Natural killer cell (primary cell): ENCODE data around the gene PANK2. TPM values are rescaled to one million over a fixed set of nuclear protein-coding genes. Genes with fewer than 3 reads are reported as not detected.

Experiments used
- ATAC-seq, 3 donors: fragments of 150-1000 bp in 2 of 3; fragments of 200-7000 bp in 1 of 3; cut with Tn5 transposase; 1 replicate in 1 of 3; 2 replicates in 2 of 3; pipeline ENCODE4 v1.10.0; 2021; ENCODE audit warnings: mild to moderate bottlenecking in 2 of 3, moderate library complexity in 2 of 3
- DNase-seq, 2 donors: peaks; one replicate each; pipeline versions ENCODE4 v3.0.0 to v3.0.0-alpha.2; 2013 to 2021; ENCODE audit warnings: mixed read lengths in 1 of 2
- H3K27ac ChIP-seq: one replicate; pipeline ENCODE4 v1.5.1; 2013; ENCODE audit warnings: mild to moderate bottlenecking, low read length
- H3K27me3 ChIP-seq: one replicate; pipeline ENCODE4 v1.6.1; 2013; ENCODE audit warnings: low read length; ENCODE audit not compliant: control insufficient read depth, insufficient read depth
- H3K36me3 ChIP-seq: one replicate; pipeline ENCODE4 v1.6.1; 2013; ENCODE audit warnings: low read length; ENCODE audit not compliant: control insufficient read depth, insufficient read depth
- H3K4me1 ChIP-seq: one replicate; pipeline ENCODE4 v1.6.1; 2013; ENCODE audit warnings: low read length; ENCODE audit not compliant: control insufficient read depth, insufficient read depth
- H3K4me3 ChIP-seq: one replicate; pipeline ENCODE4 v1.5.1; 2013; ENCODE audit warnings: low read length
- H3K9me3 ChIP-seq: one replicate; pipeline ENCODE4 v1.6.1; 2013; ENCODE audit warnings: low read length; ENCODE audit not compliant: control insufficient read depth, insufficient read depth
- H3K27ac Mint-ChIP-seq, 2 donors: one replicate each; pipeline ENCODE4 v1.8.0; 2022; ENCODE audit warnings: mild to moderate bottlenecking in 2 of 2, mixed read lengths in 2 of 2, moderate library complexity in 1 of 2
- H3K27me3 Mint-ChIP-seq, 2 donors: one replicate each; pipeline ENCODE4 v1.8.0; 2022; ENCODE audit warnings: low read depth in 2 of 2, mixed read lengths in 2 of 2
- H3K36me3 Mint-ChIP-seq: one replicate; pipeline ENCODE4 v1.8.0; 2022; ENCODE audit warnings: mixed read lengths
- H3K4me1 Mint-ChIP-seq, 2 donors: one replicate each; pipeline ENCODE4 v1.8.0; 2022; ENCODE audit warnings: mixed read lengths in 2 of 2
- H3K4me3 Mint-ChIP-seq: one replicate; pipeline ENCODE4 v1.8.0; 2022; ENCODE audit warnings: mild to moderate bottlenecking, moderate library complexity, mixed read lengths
- H3K9me3 Mint-ChIP-seq, 2 donors: one replicate each; pipeline ENCODE4 v1.8.0; 2022; ENCODE audit warnings: mixed read lengths in 2 of 2
- WGBS: methylation state at CpG from one replicate; pipeline ENCODE4 v1.1.7; 2013; ENCODE audit warnings: missing lambda C conversion rate; ENCODE audit not compliant: insufficient coverage; 5-methylcytosine and 5-hydroxymethylcytosine counted together
- intact Hi-C: fragments of 100-400 bp; cut with micrococcal nuclease; formaldehyde crosslinking; loops from one replicate; pipeline ENCODE4 v1.14.2; 2022
- total RNA-seq, 4 donors: library from RNA; stranded (reverse); fragments of 120-200 nt in 1 of 4; gene quantifications; one replicate each; pipeline versions ENCODE4 v1.2.3 to v1.2.4, GENCODE V29; 2013 to 2022
- TF ChIP-seq, protein P1 (sequence below): fragments of 200-600 bp; IDR thresholded peaks from one replicate; pipeline ENCODE4 v1.8.0; 2022; ENCODE audit warnings: antibody characterized with exemption

PANK2 gene
- total RNA-seq, 3 donors from 2014 or later (not counting 1 experiment from before 2014, with no cell fraction given): 50.5 to 74.3 (median 61.3) TPM

DNA sequence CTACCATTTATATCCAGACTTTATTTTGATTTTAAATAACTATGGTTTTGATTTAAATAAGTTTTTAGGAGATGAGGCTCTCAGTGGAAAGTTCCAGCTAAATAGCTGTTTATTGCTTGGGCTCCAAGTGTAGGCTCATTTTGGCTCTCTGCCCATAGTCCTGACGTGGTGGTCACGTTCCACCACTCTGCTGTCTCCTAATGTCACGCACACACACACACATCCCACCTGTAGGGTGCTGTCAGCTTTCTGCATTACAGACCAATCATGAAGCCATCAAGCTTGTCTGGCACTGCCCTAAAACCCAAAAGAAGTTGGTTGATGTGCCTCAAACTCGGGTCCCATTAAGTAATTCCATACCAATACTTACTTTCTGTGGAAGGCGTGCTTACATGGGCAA lies 45.4 kb downstream of the PANK2 start:
- Histone ChIP-seq H3K9me3 (no peaks in the 10 kb centered on the region), H3K27ac (no peak overlapping the region), H3K4me1 (peaks cover 9% of the 10 kb centered on the region), H3K27me3 (no peaks in the 10 kb centered on the region), H3K36me3 (peaks cover 3% of the 10 kb centered on the region), H3K4me3 (no peak overlapping the region)
- intact Hi-C loops: no loop called here
- DNase-seq: no peak
- Mint-ChIP-seq H3K27me3 (no peaks in the 10 kb centered on the region), H3K27ac (no peak overlapping the region), H3K4me1 (peaks cover 11 to 19% of the 10 kb centered on the region in 2 donors), H3K9me3 (no peaks in the 10 kb centered on the region), H3K4me3 (no peak overlapping the region), H3K36me3 (no peaks in the 10 kb centered on the region)
- ATAC-seq: no peak
- TF ChIP-seq, protein P1, sequence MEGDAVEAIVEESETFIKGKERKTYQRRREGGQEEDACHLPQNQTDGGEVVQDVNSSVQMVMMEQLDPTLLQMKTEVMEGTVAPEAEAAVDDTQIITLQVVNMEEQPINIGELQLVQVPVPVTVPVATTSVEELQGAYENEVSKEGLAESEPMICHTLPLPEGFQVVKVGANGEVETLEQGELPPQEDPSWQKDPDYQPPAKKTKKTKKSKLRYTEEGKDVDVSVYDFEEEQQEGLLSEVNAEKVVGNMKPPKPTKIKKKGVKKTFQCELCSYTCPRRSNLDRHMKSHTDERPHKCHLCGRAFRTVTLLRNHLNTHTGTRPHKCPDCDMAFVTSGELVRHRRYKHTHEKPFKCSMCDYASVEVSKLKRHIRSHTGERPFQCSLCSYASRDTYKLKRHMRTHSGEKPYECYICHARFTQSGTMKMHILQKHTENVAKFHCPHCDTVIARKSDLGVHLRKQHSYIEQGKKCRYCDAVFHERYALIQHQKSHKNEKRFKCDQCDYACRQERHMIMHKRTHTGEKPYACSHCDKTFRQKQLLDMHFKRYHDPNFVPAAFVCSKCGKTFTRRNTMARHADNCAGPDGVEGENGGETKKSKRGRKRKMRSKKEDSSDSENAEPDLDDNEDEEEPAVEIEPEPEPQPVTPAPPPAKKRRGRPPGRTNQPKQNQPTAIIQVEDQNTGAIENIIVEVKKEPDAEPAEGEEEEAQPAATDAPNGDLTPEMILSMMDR: no peak
- 97% methylated on average over 5 of the region's 5 CpGs for WGBS

DNA sequence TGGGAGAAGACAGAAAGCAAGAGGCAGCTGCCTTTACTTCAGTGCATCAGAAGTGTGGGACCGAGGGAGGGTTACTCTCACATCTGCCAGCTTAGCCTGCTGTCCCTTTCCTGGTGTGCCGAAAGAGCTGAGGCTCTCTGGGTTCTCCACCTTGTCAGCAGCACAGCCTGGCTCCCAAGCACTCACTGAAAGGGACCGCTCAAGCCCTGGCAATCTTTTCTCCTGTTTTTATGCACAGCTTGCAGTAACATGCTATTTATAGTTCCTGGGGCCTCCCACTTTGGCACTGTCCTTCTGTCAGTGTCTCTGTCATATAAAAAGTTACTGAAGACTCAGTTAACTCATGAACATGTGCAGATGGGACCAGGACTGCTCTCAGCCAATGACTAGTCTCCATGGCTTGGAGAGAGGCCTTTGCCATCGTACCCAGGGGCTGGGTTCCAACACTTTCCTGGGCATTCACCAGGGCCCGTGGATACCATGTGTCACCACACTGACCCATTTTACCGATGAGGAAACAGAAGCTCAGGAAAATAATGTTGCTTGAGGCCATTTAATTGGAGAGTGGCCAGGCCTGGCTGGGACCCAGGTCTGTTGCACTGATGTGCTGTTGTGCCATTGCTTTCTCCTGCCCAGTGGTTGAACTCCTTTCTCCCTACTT lies 46.2 kb downstream of the PANK2 start:
- no peak overlapping the region for H3K27ac ChIP-seq
- H3K27me3 Mint-ChIP-seq: no peaks in the 10 kb centered on the region
- WGBS: 88% methylated on average over 6 of the region's 6 CpGs
- H3K27ac Mint-ChIP-seq: no peak overlapping the region
- no peaks in the 10 kb centered on the region for H3K27me3 ChIP-seq
- H3K9me3 Mint-ChIP-seq: no peaks in the 10 kb centered on the region
- TF ChIP-seq, protein P1: no peak
- intact Hi-C loops: no loop called here
- no peaks in the 10 kb centered on the region for H3K9me3 ChIP-seq
- peaks cover 11 to 14% of the 10 kb centered on the region in 2 donors for H3K4me1 Mint-ChIP-seq
- peaks cover 9% of the 10 kb centered on the region for H3K4me1 ChIP-seq
- ATAC-seq: no peak
- no peak overlapping the region for H3K4me3 Mint-ChIP-seq
- DNase-seq: no peak
- peaks cover 3% of the 10 kb centered on the region for H3K36me3 ChIP-seq
- peaks cover 4% of the 10 kb centered on the region for H3K36me3 Mint-ChIP-seq
- no peak overlapping the region for H3K4me3 ChIP-seq

DNA sequence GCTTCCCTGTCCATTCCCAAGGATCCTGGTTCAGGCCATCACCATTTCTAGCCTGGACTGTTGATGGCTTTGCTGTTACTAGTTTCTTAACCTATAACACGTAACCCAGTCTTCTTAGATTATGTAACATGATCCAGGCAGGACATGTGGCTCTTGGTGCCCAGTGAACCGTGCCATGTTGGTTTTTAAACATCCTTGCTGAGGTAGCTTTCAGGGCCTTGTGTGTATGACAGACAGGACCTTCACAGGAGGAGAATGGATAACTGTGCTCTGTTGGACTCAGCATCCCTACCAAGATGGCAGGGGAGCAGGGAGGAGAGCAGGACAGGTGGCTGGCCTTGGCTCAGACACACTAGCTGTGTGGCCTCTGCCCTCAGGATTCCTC lies 46.8 kb downstream of the PANK2 start:
- ATAC-seq (no peak), DNase-seq (no peak)
- Histone ChIP-seq H3K9me3 (no peaks in the 10 kb centered on the region), H3K27me3 (no peaks in the 10 kb centered on the region), H3K4me1 (peaks cover 9% of the 10 kb centered on the region), H3K36me3 (peaks cover 5% of the 10 kb centered on the region), H3K4me3 (no peak overlapping the region), H3K27ac (no peak overlapping the region)
- no peak overlapping the region for H3K27ac Mint-ChIP-seq
- H3K4me3 Mint-ChIP-seq: no peak overlapping the region
- no peaks in the 10 kb centered on the region for H3K27me3 Mint-ChIP-seq
- TF ChIP-seq, protein P1: no peak
- H3K9me3 Mint-ChIP-seq: no peaks in the 10 kb centered on the region
- peaks cover 8% of the 10 kb centered on the region for H3K36me3 Mint-ChIP-seq
- H3K4me1 Mint-ChIP-seq: peaks cover 11 to 14% of the 10 kb centered on the region in 2 donors
- intact Hi-C loops: no loop called here
- 92% methylated on average over 2 of the region's 2 CpGs for WGBS

DNA sequence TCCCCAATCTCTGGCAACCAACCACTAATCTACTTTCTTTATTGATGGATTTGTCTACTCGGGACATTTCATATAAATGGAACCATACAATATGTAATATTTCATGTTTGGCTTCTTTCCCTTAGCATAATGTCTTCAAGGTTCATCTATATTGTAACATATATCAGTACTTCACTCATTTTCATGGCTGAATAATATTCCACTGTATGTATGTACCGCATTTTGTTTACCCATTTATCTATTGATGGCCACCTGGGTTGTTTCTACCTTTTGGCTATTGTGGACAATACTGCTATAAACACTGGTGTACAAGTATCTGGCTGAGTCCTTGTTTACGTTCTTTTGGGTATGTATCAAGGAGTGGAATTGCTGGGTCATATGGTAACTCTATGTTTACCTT lies 48.4 kb downstream of the PANK2 start:
- Histone ChIP-seq H3K9me3 (no peaks in the 10 kb centered on the region), H3K27ac (no peak overlapping the region), H3K27me3 (no peaks in the 10 kb centered on the region), H3K36me3 (peaks cover 5% of the 10 kb centered on the region), H3K4me1 (peaks cover 6% of the 10 kb centered on the region), H3K4me3 (no peak overlapping the region)
- Mint-ChIP-seq H3K27ac (no peak overlapping the region), H3K27me3 (no peaks in the 10 kb centered on the region), H3K4me3 (no peak overlapping the region), H3K36me3 (peaks cover 15% of the 10 kb centered on the region), H3K4me1 (peaks cover 8 to 10% of the 10 kb centered on the region in 2 donors), H3K9me3 (no peaks in the 10 kb centered on the region)
- TF ChIP-seq, protein P1: no peak
- DNase-seq: no peak
- intact Hi-C loops: no loop called here
- ATAC-seq: no peak
- WGBS: 100% methylated on average over 2 of the region's 3 CpGs
